HPDE6-E6E7 (cell line): ENCODE data around the gene RNASE4.

Experiments used
- DNase-seq: peaks from one replicate; pipeline ENCODE4 v3.0.0; 2011; ENCODE audit warnings: missing footprints; ENCODE audit errors: extremely low spot score

The RNASE4 gene

GRCh38 chr14:20675669-20676068 is 8.7 kb upstream of the RNASE4 start:
- no peak for DNase-seq

DNA sequence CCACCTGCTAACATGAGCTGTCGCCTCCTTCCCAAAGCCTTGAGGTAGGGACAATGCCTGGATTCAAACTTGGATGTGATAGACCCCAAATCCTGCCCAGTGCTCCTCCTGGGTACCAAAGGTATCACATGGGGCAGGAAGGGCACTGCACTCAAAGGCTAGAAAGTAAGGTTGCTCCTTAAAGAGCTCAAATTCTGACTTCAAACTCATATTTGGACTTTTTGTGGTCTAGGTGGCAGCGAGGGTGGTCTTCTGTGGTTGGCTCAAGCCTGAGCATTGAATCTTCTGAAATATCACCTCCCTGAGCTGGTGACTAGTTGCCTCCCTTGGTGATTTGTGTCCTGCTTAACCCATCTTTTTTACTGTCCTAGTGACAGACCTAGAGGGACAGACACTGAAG is 8.3 kb upstream of the RNASE4 start:
- no peak for DNase-seq

DNA sequence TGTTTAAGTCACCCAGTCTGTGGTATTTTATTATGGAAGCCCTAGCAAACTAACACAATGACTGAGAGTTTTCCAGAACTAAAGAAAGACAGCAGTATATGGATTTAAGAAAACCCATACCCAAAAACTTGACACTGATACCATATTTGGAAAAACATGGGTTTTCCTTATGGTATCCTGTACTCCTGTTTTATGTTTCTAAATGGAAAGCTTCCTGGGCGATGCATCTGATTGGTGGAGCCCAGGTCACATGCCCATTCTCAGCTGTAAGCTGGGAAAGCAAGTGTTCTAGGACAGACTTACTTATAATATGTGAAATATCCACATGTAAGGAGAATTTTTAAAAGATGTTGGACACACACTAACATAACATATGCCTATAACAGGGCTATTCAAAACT is 4.5 kb upstream of the RNASE4 start:
- DNase-seq, result no peak

DNA sequence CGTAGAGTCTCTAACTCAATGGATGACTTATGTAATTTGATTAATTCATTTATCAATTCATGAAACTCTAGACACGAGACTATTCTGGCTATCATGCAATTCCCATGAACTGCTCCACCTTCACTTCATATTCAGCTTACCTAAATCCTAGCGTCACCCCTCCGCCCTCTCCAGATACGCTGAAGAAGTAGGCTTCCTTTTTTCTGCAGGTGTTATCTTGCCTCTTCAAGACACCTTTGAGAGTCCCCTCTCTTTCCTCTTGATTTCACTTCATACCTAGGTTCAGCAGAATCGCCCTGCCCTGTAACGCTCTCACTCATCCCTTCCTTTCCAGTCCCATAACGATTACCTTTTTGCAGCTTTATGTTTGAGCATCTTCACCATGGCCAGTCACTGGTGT is 4.0 kb upstream of the RNASE4 start:
- no peak for DNase-seq

DNA sequence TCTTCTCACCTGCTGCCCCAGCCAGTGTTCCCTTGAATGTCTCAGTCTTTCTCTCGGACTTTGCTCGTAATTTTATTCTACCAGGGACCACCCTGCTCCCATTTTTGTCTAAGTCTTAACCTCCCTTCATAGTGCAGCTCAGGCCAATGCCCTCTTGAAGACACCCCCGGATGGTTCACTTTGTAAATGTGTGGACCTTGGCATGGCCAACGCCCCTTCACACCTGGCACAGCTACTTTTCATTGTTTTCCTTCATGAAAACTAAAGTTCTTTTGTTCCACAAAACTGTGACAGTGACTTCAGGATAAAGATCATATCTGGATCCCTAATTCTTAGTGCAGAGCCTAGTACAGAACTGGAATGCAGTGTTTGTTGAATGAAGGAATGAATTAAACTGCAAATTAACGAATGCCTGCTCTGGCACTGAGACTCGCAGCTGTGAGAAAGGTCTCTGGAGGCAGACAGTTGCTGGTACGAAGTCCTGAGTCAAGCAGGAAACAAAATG is 3.5 kb upstream of the RNASE4 start:
- peak; percentile 68 for DNase-seq

DNA sequence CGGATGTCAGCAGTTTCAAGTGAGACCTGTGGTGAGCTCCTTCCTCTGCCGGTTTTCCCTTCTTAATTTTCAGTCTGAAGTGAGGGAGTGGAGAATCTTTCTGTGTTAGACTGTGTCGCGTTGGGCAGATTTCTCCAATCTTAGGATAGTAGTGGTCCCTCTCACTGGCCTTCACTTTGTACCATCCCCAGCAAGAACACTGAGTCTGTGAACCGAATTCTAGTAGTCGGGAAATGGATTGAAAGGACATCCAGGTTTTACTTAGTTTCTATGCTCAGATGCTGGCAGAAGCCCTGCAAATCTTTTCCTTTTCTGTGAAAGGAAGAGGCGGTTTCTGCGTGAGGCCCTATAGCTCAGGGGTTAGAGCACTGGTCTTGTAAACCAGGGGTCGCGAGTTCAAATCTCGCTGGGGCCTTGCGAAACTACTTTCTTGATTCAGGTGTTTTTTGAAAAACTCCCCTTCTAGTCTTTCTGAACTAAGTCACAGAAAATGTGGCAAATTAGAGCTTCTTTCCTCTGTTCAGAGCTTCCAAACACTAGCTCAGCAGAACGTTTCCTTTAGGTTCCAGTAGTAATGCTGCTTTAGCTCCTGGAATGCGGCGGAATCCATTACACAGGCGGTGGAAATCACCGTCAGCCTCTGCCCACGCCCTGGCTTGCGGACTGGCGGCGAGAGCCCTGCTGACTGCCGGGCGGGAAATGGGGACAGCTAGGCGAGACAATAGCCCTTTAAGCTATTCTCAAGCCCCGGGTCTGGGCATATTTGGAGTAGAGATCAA is 2.8 kb upstream of the RNASE4 start:
- DNase-seq, result no peak

GRCh38 chr14:20682127-20682434 is 2.3 kb upstream of the RNASE4 start:
- no peak for DNase-seq

DNA sequence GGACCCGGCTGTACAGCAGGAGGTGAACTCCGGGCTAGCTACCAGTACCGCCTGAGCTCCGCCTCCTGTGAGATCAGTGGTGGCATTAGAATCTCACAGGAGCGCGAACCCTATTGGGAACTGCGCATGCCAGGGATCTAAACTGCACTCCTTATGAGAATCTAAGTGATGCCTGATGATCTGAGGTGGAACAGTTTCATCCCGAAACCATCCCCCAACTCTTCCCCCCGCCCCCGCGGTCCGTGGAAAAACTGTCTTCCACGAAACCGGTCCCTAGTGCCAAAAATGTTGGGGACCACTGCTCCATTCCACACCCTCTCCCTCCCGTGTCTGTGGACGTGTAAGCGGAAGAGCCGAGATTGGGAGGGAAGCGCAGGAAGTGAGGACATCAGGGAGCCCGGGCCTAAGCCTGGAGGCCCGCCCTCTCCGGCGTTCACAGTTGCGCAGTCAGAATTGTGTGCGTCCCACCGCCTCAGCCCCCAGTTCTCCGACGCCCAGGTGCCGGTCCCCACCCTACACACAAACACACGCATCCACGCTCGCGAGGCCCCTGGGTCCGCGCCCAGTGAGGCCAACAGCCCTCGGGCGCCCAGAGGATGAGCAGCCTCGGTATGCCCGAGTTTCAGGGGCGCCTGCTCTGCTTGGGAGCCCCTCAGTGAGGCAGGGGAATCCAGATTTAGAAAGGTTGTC is 1.8 kb upstream of the RNASE4 start:
- DNase-seq, result peak; percentile 72

GRCh38 chr14:20683125-20683890 is 1.1 kb upstream of the RNASE4 start:
- DNase-seq, result peak; percentile 43

DNA sequence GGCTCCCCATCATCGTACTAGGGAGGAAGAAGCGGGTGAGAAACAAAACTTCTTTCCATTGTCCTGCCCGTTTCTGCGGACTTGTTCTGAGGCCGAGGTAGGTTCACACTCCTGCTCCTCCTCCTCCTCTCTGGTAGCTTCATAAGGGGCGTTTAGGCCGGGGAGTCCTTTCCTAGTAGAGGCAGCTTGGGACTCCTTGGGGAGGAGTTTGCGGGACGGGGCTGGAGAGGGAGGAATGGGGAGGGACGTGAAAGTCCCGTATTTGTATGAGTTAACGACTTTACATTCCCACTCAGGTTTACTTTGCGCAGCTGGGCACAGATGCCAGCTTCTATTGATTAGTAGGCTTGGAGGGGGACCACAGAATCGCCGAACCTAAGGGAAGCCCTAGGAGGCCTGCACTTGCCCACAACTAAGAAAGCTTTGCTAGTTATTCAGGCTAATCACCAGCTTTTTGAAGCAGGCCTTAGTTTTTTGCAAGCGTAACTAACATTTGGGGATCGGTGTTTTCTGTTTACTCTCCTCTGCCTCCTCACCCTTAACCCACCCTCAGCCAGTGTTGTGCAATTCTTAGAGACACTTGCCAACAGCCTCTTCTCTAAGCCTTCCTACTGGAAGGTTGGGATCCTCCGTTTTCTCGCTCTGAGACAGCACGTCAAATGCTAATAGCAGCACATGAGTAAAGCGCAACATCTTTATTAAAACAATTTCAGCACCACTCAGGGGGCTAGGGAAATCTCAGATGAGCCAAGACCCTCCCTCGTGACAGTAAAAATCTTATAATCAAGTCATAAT is 499 bp downstream of the RNASE4 start:
- no peak for DNase-seq

GRCh38 chr14:20686386-20687143 is 2.2 kb downstream of the RNASE4 start:
- no peak for DNase-seq

- no peak for DNase-seq
Observed at GRCh38 chr14:20687362-20688166, 3.2 kb downstream of the RNASE4 start.

DNA sequence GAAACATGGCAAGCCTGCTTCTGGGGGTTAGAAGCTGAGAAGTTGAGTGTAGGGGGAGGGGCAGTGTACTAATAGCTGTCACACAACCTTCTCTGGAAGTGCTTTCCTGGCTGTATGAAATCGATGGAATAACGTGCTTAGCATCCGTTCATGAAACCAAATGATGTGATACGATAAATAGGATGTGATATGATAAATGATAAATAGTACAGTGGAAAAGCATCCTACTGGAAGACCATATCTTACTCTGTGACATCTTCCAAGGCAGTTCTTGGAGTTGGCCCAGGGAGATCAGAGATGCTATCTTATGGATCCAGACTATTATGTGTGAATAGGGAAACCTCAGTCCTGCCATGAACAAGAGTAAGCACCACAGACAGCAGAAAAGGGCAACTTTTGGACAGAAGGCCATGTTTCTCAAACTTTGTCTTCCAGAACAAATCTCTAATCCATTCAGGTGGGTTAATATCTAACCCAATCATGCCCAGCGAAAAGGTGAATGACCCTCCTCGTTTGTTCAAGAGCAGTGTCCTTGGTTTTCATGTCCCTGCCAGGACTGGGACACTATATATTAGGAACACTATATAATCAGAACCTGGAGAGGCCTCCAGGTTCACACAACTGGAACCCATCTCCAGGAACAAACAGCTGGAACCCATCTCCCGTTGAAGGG is 3.9 kb downstream of the RNASE4 start, which contains the start of gene ANG:
Gene ANG (plus strand): TSS at position 598 of the 673 bp plus-strand sequence. CDS start 4,801 bp downstream, outside the sequence.
- no peak for DNase-seq

DNA sequence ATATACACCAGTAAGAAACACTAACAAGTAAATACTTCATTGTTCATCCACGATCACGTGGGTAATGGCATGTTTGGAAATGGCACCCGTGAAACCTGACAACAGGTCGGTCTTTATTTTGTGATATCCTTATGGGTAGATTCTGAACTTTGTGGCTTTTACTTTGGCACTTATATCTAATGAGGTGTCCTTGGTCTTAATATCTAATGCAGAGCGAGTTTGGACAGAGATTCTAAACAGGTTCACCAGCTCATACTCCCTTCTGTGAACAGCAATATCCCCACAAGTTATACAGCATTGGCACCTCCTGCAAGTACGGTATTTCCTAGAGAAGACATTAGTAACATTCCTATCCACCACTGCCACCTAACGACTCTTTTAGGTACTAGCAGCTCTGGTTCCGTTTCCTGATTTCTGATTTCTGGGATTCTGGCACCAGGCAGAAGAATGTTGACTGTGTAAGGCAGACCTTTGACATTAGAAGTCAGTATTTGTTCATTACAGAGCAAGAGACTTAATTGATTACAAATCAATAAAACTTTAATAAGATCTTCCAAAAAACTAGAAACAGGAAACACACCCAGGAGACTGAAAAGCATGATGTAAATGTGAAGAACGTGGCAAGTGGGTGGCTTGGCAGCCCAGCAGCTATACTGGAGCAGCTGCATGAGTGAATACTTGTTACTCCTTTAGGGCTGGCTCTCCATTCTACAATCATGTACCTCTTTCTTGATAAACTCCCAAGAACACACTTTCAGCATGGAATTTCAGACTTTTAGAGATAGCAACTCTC is 6.7 kb downstream of the RNASE4 start:
- DNase-seq, result no peak

DNA sequence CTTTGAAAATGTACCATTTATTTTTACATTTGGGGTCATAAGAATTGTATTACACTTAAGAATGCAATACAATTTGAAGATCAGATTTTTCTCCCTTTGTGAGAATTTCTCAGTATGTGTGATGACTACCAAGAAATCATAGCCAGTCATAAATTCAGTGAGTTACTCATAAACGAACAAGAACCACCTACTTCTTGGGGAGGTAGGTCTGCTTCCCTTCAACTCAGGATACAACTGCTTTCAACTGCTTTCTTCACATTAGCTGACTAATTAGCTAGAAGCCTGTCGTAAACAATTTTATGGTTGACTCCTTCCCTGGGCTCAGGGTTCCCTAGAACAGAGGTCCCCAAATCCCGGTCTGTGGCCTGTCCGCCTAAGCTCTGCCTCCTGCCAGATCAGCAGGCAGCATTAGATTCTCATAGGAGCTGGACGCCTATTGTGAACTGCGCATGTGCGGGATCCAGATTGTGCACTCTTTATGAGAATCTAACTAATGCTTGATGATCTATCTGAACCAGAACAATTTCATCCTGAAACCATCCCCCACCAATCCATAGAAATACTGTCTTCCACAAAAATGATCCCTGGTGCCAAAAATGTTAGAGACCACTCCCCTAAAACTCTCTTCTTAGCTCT is 7.9 kb downstream of the RNASE4 start:
- no peak for DNase-seq

- no peak for DNase-seq
Observed at GRCh38 chr14:20696764-20697163, 12.4 kb downstream of the RNASE4 start.

DNA sequence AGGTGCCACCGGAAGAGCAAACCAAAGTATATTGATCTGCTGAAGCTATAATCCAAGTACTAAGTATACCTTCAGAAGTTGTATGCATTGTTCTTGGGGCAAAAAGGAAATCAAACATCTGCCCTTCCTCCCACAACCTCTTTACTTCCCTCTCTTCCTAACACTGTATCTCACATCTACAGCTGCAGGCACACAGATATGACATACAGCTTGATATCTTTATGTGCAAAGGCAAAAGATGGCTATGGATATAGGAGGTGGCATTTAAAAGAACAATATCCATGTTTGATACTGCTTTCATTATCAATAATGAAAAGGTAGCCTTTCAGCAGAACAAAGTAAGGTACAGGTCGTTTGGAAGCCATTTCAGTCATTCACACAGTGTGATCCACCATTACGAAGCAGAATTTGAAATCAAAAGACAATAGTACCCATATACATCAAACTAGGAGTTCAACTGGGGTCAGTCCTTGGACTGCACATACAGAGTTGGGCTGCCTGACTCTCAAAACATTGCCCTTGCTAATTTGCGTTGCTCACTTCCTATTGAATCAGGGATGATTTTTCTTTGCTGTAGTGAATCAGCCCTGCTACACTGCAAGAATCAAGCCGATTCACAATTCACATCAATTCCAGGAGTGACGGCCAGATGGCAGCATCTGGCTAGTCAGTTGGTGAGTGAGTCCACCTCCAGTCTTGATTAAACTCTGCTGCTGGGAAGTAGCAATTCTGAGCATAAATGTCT is 13.1 kb downstream of the RNASE4 start:
- peak; percentile 61 for DNase-seq

DNA sequence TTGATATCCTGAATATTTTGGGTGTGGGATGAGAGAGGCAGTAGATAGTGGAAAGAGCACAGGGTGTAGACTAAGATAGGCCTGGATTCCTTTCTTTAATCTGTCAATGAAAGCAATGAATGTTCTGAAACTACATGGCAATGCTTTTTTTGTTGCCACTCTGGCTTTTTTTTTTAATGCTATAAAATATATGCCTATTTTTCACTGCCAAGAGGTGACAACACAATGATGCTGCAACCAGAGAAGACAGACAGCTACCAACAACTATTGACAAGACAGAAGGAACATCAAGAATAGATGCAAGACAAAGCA is 13.6 kb downstream of the RNASE4 start:
- DNase-seq, result no peak
